Glutamatergic neuron (in vitro differentiated cells): ENCODE results near the gene LONP2. TPM values are rescaled to one million over a fixed set of nuclear protein-coding genes. Genes with fewer than 3 reads are reported as not detected.

Source experiments
- DNase-seq: peaks from one replicate; pipeline ENCODE4 v3.0.0; 2022
- H3K27ac Mint-ChIP-seq: one replicate; pipeline ENCODE4 v1.8.0; 2020; ENCODE audit warnings: mild to moderate bottlenecking, mixed read lengths, inconsistent platforms; ENCODE audit not compliant: unreplicated experiment
- H3K27me3 Mint-ChIP-seq: one replicate; pipeline ENCODE4 v1.8.0; 2020; ENCODE audit warnings: mild to moderate bottlenecking, moderate library complexity, mixed read lengths, inconsistent platforms; ENCODE audit not compliant: unreplicated experiment
- H3K36me3 Mint-ChIP-seq: one replicate; pipeline ENCODE4 v1.8.0; 2020; ENCODE audit warnings: mild to moderate bottlenecking, mixed read lengths, inconsistent platforms; ENCODE audit not compliant: unreplicated experiment
- H3K4me1 Mint-ChIP-seq: one replicate; pipeline ENCODE4 v1.8.0; 2020; ENCODE audit warnings: mild to moderate bottlenecking, low read depth, mixed read lengths, inconsistent platforms; ENCODE audit not compliant: unreplicated experiment
- H3K4me3 Mint-ChIP-seq: one replicate; pipeline ENCODE4 v1.8.0; 2020; ENCODE audit warnings: mild to moderate bottlenecking, mixed read lengths, inconsistent platforms; ENCODE audit not compliant: unreplicated experiment
- H3K9me3 Mint-ChIP-seq: one replicate; pipeline ENCODE4 v1.8.0; 2020; ENCODE audit warnings: mild to moderate bottlenecking, moderate library complexity, mixed read lengths, inconsistent platforms; ENCODE audit not compliant: unreplicated experiment
- total RNA-seq: library from RNA; stranded (reverse); fragmentation: NEBNext Ultra II Directional; extraction: Animal tissue kit (Norgen Biotek cat#: 25700); gene quantifications from one replicate; pipeline ENCODE4 v1.2.1, GENCODE V29; 2021; ENCODE audit not compliant: unreplicated experiment
- TF ChIP-seq, protein P1 (sequence below): fragments of 200-600 bp; sonication (generic); IDR thresholded peaks from one replicate; pipeline ENCODE4 v1.5.0; 2021; ENCODE audit not compliant: partially characterized antibody, unreplicated experiment

Gene LONP2
- total RNA-seq, 1 donor from 2014 or later: 57.3 TPM

DNA sequence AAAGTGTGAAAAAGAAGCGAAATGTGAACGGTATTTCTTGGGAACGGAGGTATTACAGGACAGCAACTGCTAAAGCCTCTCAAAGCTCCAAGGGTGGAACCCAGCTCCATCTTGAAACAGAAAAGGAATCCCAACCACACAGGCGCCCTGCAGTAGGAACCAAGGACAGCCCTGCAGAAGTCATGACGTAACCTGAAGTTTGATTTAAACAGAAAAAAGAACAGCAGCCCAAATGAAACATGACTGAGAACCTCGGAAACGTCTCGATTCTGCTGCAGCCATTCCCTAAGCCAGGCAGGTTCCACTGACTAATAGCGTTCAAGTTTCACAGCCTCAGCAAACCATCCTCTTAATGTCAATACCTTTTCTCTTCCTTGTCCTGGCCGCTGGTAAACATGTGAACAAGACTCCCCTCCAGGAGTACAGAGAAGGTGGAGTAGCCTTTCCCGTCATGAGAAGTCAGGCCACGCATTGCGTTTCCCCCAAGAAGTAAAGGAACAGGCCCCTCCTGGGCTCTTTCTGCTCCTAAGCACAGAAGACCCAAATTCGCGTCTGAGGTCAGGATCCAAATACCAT, 121.0 kb downstream of the LONP2 start:
- Mint-ChIP-seq H3K27ac (peak overlapping the region; percentile 94), H3K9me3 (peaks cover 6% of the 10 kb centered on the region), H3K4me3 (peak overlapping the region; percentile 89), H3K4me1 (peaks cover 42% of the 10 kb centered on the region), H3K27me3 (no peaks in the 10 kb centered on the region), H3K36me3 (no peaks in the 10 kb centered on the region)
- TF ChIP-seq, protein P1, sequence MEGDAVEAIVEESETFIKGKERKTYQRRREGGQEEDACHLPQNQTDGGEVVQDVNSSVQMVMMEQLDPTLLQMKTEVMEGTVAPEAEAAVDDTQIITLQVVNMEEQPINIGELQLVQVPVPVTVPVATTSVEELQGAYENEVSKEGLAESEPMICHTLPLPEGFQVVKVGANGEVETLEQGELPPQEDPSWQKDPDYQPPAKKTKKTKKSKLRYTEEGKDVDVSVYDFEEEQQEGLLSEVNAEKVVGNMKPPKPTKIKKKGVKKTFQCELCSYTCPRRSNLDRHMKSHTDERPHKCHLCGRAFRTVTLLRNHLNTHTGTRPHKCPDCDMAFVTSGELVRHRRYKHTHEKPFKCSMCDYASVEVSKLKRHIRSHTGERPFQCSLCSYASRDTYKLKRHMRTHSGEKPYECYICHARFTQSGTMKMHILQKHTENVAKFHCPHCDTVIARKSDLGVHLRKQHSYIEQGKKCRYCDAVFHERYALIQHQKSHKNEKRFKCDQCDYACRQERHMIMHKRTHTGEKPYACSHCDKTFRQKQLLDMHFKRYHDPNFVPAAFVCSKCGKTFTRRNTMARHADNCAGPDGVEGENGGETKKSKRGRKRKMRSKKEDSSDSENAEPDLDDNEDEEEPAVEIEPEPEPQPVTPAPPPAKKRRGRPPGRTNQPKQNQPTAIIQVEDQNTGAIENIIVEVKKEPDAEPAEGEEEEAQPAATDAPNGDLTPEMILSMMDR: no peak
- DNase-seq: no peak

DNA sequence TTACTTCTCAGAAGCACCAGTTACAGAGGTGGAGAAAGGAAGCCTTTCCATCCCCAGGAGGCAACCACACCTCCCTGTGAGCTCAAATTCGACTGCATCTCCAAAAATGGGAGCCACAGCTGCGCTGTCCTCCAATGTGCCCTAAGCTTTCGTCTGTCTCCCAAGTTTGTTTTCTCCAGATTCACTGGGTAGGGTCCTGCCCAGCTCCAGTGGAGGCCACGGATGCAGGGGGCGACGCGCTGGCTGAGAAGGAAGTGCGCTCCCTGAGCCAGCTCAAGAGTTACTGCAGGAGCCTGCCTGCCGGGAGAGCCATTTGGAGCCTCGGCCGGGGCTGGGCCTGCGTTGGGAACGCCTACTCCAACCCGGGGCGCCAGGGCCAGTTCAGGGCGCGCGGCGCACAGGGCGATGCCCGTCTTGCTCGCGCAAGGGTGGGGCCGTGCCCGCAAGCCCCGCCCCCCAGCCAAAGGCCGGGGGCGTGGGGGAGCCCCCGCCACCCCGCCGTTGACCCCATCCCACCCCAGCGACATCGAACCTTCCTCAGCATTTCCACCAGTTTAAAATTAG, 121.6 kb downstream of the LONP2 start:
- Mint-ChIP-seq H3K4me3 (peak overlapping the region; percentile 91), H3K36me3 (no peaks in the 10 kb centered on the region), H3K4me1 (peaks cover 38% of the 10 kb centered on the region), H3K27ac (peak overlapping the region; percentile 94), H3K9me3 (peaks cover 6% of the 10 kb centered on the region), H3K27me3 (no peaks in the 10 kb centered on the region)
- peak; percentile 93 for DNase-seq
- TF ChIP-seq, protein P1: no peak

DNA sequence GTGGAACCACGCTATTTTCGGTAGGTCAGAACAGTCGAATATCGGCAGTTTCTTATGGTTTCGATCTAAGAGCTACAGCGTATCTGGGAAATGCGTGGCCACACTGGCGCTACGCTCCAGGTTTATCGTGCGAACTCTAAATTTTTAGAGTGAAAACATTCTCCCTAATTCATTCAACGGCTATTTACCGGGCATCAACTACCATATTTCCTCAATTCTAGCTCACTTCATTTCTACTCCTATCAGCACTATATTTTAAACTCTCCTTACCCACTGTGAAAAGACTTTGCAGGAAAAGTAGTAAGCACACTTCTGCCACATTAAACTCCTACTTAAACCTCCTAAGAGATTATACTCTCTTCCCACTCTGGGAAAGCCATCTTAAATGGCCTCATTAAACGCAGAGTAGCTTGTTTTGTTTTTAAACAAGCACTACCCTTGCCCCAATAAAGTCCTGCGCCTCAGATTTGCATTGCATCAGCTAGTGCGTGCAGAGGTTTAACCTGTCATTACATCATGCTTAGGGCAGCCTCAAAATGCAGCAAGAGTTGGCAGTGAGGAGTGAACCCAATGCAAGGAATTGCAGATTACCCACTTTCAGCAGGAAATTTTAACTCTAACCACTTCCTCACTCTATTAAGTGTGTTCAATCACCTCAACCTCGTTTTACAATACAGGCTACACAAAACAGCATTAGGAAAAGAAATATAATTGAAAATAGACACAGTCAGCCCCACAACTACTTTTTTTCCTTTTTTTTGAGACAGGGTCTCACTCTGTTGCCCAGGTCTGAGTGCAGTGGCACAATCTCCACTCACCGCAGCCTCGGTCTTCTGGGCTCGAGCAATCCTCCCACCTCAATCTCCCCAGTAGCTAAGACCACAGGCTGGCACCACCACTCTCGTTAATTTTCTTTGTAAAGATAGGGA, 122.3 kb downstream of the LONP2 start:
- H3K36me3 Mint-ChIP-seq: no peaks in the 10 kb centered on the region
- peak overlapping the region; percentile 91 for H3K4me3 Mint-ChIP-seq
- peaks cover 36% of the 10 kb centered on the region for H3K4me1 Mint-ChIP-seq
- peak overlapping the region; percentile 94 for H3K27ac Mint-ChIP-seq
- H3K9me3 Mint-ChIP-seq: peaks cover 6% of the 10 kb centered on the region
- H3K27me3 Mint-ChIP-seq: no peaks in the 10 kb centered on the region
- TF ChIP-seq, protein P1: no peak
- DNase-seq: peak; percentile 27

DNA sequence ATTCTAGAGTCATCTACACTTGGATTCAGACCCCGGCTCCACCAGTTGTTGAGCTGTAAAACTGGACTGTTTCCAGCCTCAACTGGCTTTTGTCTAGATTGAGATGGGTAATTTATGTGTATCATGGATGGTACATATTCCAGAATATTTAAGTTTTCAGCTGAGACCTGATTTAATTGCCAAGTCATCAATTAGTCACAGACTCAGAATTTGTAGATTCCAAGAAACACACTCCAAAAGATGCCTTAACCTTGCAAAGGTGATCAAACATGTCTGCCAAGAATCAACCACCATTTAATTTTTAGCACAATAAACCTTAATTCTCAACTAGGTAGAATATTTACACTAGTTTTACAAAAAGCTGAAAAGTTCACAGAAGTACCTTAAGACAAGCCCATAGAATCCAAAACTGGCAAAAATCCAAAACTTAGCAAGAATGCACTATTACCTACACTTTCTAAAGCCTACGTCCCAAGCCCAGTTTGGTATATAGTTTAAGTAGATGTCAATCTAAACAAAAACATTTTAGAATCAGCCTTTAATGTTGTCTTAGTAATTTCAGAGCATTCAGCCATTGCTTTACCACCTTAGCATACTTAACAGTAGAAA, 123.4 kb downstream of the LONP2 start:
- DNase-seq: no peak
- peaks cover 29% of the 10 kb centered on the region for H3K4me1 Mint-ChIP-seq
- no peaks in the 10 kb centered on the region for H3K27me3 Mint-ChIP-seq
- TF ChIP-seq, protein P1: no peak
- H3K27ac Mint-ChIP-seq: peak overlapping the region; percentile 0
- no peaks in the 10 kb centered on the region for H3K36me3 Mint-ChIP-seq
- no peak overlapping the region for H3K4me3 Mint-ChIP-seq
- peaks cover 6% of the 10 kb centered on the region for H3K9me3 Mint-ChIP-seq
